WTC11 (cell line): ENCODE data around the gene DCLK1.

Experiments used
- ARID4B ChIP-seq: sonication (generic); formaldehyde crosslinking; IDR thresholded peaks from 2 replicates; pipeline ENCODE4 v1.8.0; 2023; ENCODE audit warnings: missing genetic modification reagents, mild to moderate bottlenecking, borderline replicate concordance
- CTCF ChIP-seq: fragments of 200-600 bp; IDR thresholded peaks from 2 replicates; pipeline ENCODE4 v1.8.0; 2022; ENCODE audit warnings: antibody characterized with exemption
- ELF4 ChIP-seq: sonication (generic); formaldehyde crosslinking; IDR thresholded peaks from 2 replicates; pipeline ENCODE4 v1.8.1; 2022; ENCODE audit warnings: low read depth, mild to moderate bottlenecking, moderate library complexity, missing genetic modification reagents
- NFATC4 ChIP-seq: fragments of 250-450 bp; sonication (Bioruptor Pico); IDR thresholded peaks from 2 replicates; pipeline ENCODE4 v1.9.0; 2021; ENCODE audit warnings: mild to moderate bottlenecking
- NR1H2 ChIP-seq: sonication (generic); formaldehyde crosslinking; IDR thresholded peaks from 2 replicates; pipeline ENCODE4 v1.9.0; 2021; ENCODE audit warnings: mild to moderate bottlenecking, moderate library complexity, missing genetic modification reagents
- NR3C1 ChIP-seq: sonication (generic); formaldehyde crosslinking; conservative IDR thresholded peaks from 2 replicates; pipeline ENCODE4 v1.8.1; 2023; ENCODE audit warnings: low read depth, mild to moderate bottlenecking, missing genetic modification reagents
- TEAD1 ChIP-seq: sonication (generic); formaldehyde crosslinking; IDR thresholded peaks from 2 replicates; pipeline ENCODE4 v1.8.0; 2022; ENCODE audit warnings: mild to moderate bottlenecking, missing genetic modification reagents
- ZNF232 ChIP-seq: sonication (generic); formaldehyde crosslinking; IDR thresholded peaks from 2 replicates; pipeline ENCODE4 v1.8.0; 2022; ENCODE audit warnings: mild to moderate bottlenecking, missing genetic modification reagents
- ZNF317 ChIP-seq: sonication (generic); formaldehyde crosslinking; IDR thresholded peaks from 2 replicates; pipeline ENCODE4 v1.8.1; 2023; ENCODE audit warnings: low read depth, mild to moderate bottlenecking, moderate library complexity, missing genetic modification reagents, borderline replicate concordance
- ZNF425 ChIP-seq: fragments of 250-450 bp; sonication (Bioruptor Pico); conservative IDR thresholded peaks from 2 replicates; pipeline ENCODE4 v1.9.0; 2021; ENCODE audit warnings: mild to moderate bottlenecking
- TF ChIP-seq, protein P1 (sequence below): sonication (generic); formaldehyde crosslinking; IDR thresholded peaks from 2 replicates; pipeline ENCODE4 v1.8.0; 2022; ENCODE audit warnings: mild to moderate bottlenecking, missing genetic modification reagents
- TF ChIP-seq, protein P2 (sequence below): sonication (generic); formaldehyde crosslinking; IDR thresholded peaks from 2 replicates; pipeline ENCODE4 v1.8.0; 2022; ENCODE audit warnings: mild to moderate bottlenecking, missing genetic modification reagents

DNA sequence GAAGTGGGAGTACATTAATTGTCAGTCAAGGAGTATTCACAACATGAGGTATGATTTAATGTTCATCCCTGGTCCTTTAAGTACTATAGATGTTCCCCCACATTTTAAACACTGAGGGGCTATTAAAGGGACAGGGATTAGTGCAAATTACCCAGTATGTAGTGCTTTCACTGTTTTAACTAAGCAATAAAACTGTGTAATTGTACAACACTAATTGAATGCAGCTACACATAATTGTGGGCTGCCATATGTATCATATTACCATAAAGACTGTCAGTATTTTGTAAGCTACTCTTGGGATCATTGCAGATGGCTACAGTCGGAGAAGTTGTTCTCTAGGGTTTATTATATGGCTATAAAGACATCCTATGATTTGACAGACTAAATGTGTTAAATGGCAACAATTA lies 316.6 kb downstream of the DCLK1 start:
- TF ChIP-seq, protein P1, sequence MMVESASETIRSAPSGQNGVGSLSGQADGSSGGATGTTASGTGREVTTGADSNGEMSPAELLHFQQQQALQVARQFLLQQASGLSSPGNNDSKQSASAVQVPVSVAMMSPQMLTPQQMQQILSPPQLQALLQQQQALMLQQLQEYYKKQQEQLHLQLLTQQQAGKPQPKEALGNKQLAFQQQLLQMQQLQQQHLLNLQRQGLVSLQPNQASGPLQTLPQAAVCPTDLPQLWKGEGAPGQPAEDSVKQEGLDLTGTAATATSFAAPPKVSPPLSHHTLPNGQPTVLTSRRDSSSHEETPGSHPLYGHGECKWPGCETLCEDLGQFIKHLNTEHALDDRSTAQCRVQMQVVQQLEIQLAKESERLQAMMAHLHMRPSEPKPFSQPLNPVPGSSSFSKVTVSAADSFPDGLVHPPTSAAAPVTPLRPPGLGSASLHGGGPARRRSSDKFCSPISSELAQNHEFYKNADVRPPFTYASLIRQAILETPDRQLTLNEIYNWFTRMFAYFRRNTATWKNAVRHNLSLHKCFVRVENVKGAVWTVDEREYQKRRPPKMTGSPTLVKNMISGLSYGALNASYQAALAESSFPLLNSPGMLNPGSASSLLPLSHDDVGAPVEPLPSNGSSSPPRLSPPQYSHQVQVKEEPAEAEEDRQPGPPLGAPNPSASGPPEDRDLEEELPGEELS (CRISPR knock-in tag) = no peak
- TF ChIP-seq CTCF (no peak), ELF4 (no peak), ZNF232 (CRISPR knock-in tag) (no peak), NR1H2 (CRISPR knock-in tag) (no peak), ARID4B (no peak), ZNF317 (no peak), ZNF425 (CRISPR knock-in tag) (no peak), TEAD1 (CRISPR knock-in tag) (no peak), NFATC4 (CRISPR knock-in tag) (no peak), NR3C1 (CRISPR knock-in tag) (no peak)
- TF ChIP-seq, protein P2, sequence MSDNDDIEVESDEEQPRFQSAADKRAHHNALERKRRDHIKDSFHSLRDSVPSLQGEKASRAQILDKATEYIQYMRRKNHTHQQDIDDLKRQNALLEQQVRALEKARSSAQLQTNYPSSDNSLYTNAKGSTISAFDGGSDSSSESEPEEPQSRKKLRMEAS (CRISPR knock-in tag) = no peak
